Erythroblast (primary cell): Measurements from ENCODE around the gene SRSF3.

ENCODE experiments used
- GATA1 ChIP-seq: IDR thresholded peaks from 2 replicates; pipeline ENCODE4 v1.6.1; 2011; ENCODE audit warnings: low read depth, mild to moderate bottlenecking, control low read depth, low read length, moderate library complexity
- POLR2A ChIP-seq: IDR thresholded peaks from 2 replicates; pipeline ENCODE4 v1.6.1; 2011; ENCODE audit warnings: mild to moderate bottlenecking, low read length

DNA sequence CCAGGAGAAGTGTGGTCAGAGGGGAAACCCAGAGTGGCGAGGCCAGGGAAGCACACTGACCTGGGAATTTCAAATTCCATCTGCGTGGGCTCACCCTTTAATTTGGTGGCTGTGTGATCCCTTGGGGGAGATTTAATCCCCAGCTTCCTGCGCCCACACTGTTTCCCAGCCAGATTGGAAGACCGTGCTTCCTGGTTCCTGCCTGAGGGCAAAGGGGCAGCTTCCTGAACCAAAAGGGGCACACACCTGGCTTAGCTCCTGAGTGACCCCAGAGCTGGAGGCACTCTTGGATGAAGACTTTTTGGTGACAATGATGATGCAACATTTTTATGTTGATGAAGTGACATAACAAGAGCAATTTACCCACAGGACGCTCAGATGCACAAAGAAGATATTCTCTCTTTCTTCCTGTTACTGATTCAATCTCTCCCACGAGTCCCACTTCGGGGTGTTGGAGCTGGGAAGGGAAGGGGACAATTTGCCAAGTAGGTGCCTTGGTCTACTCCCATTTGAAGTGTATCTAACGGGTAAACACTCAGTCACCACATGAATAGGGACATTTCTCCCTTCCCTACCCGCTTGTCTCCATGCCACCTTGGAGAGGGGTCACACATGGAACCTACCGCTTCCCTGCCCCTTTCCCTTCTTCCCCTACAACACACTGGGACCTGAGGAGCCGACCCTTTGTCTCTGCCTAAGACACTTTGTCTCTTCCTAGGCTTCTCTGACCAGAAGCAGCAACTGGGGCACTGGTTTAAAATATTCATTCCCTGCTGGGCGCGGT lies 55.7 kb downstream of the SRSF3 start:
- TF ChIP-seq POLR2A (no peak), GATA1 (no peak)
